SU-DHL-6 (cell line): ENCODE data around the gene CHIA.

Source experiments
- H2AFZ ChIP-seq: fragments of 200-600 bp; sonication (generic); 2 replicates; pipeline ENCODE4 v1.6.1; 2014; ENCODE audit warnings: low read depth, mild to moderate bottlenecking, moderate library complexity, mixed read lengths, antibody characterized with exemption, low read length; ENCODE audit not compliant: severe bottlenecking
- H3F3A ChIP-seq: fragments of 200-600 bp; shearing (Covaris generic); 2 replicates; pipeline ENCODE4 v1.6.0; 2016; ENCODE audit warnings: antibody characterized with exemption, mild to moderate bottlenecking; ENCODE audit not compliant: insufficient read depth
- H3K27ac ChIP-seq: fragments of 200-600 bp; sonication (generic); 2 replicates; pipeline ENCODE4 v1.5.1; 2016; ENCODE audit warnings: low read depth, mild to moderate bottlenecking, low read length, moderate library complexity, mixed read lengths
- H3K27me3 ChIP-seq: fragments of 200-600 bp; sonication (generic), shearing (Covaris generic); 2 replicates; pipeline ENCODE4 v1.6.0; 2014; ENCODE audit warnings: mild to moderate bottlenecking, low read length
- H3K36me3 ChIP-seq: fragments of 200-600 bp; sonication (generic); 2 replicates; pipeline ENCODE4 v1.6.1; 2014; ENCODE audit warnings: mild to moderate bottlenecking, low read length, mixed read lengths
- H3K4me2 ChIP-seq: fragments of 300-600, 200-600 bp; shearing (Covaris generic), sonication (generic); 2 replicates; pipeline ENCODE4 v1.6.0; 2014; ENCODE audit warnings: low read length, low read depth, mild to moderate bottlenecking; ENCODE audit not compliant: poor library complexity, severe bottlenecking
- H3K4me3 ChIP-seq: fragments of 200-600 bp; sonication (generic); 2 replicates; pipeline ENCODE4 v1.5.1; 2014; ENCODE audit warnings: antibody characterized with exemption, low read length, mild to moderate bottlenecking, mixed read lengths; ENCODE audit not compliant: insufficient read depth, poor library complexity, severe bottlenecking
- H3K79me2 ChIP-seq: fragments of 200-600 bp; sonication (generic); 2 replicates; pipeline ENCODE4 v1.6.1; 2014; ENCODE audit warnings: mild to moderate bottlenecking, low read length, moderate library complexity; ENCODE audit not compliant: insufficient read depth
- H3K9ac ChIP-seq: fragments of 200-600 bp; sonication (generic); 2 replicates; pipeline ENCODE4 v1.7.0; 2014; ENCODE audit warnings: mild to moderate bottlenecking, low read length
- H3K9me2 ChIP-seq: fragments of 200-600 bp; sonication (generic); replicated peaks from 2 replicates; pipeline ENCODE4 v1.6.1; 2014; ENCODE audit warnings: low read length; ENCODE audit not compliant: insufficient read depth
- H3K9me3 ChIP-seq: fragments of 200-600 bp; sonication (generic); 2 replicates; pipeline ENCODE4 v1.6.1; 2014; ENCODE audit warnings: low read length, mixed read lengths; ENCODE audit not compliant: insufficient read depth
- H4K20me1 ChIP-seq: fragments of 200-600 bp; sonication (generic); 2 replicates; pipeline ENCODE4 v1.6.1; 2014; ENCODE audit warnings: low read depth, mild to moderate bottlenecking, antibody characterized with exemption, low read length, moderate library complexity, mixed read lengths
- EZH2phosphoT487 ChIP-seq: fragments of 200-600 bp; sonication (generic), shearing (Covaris generic); conservative IDR thresholded peaks from 2 replicates; pipeline ENCODE4 v1.6.1; 2018; ENCODE audit warnings: mild to moderate bottlenecking, antibody characterized with exemption, low read length, moderate library complexity, mixed read lengths
- TF ChIP-seq, protein P1 (sequence below): fragments of 200-600 bp; sonication (generic); IDR thresholded peaks from one replicate; pipeline ENCODE4 v1.5.1; 2017; ENCODE audit warnings: antibody characterized with exemption, mild to moderate bottlenecking, low read length, moderate library complexity; ENCODE audit not compliant: insufficient read depth, poor library complexity, severe bottlenecking

Gene CHIA

DNA sequence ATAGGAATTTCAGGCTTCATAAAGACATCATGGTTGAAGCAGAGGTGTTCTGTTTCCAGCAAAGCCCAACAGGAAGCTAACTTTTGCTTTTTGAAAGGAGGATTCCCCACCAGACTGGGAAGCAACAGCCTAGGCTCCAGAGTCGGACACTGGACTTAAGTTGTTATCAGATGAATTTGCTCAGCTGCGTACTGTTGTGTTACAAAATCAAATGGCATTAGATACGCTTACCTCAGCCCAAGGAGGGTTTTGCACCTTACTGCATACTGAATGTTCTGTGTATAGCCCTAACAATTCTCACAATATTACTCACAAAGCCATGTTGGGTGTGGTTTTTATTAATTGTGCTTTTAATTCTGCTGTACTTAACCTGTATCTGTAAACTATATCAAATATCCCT lies 547 bp upstream of the CHIA start:
- H3K9me2 ChIP-seq = no peaks in the 10 kb centered on the region
- TF ChIP-seq, protein P1, sequence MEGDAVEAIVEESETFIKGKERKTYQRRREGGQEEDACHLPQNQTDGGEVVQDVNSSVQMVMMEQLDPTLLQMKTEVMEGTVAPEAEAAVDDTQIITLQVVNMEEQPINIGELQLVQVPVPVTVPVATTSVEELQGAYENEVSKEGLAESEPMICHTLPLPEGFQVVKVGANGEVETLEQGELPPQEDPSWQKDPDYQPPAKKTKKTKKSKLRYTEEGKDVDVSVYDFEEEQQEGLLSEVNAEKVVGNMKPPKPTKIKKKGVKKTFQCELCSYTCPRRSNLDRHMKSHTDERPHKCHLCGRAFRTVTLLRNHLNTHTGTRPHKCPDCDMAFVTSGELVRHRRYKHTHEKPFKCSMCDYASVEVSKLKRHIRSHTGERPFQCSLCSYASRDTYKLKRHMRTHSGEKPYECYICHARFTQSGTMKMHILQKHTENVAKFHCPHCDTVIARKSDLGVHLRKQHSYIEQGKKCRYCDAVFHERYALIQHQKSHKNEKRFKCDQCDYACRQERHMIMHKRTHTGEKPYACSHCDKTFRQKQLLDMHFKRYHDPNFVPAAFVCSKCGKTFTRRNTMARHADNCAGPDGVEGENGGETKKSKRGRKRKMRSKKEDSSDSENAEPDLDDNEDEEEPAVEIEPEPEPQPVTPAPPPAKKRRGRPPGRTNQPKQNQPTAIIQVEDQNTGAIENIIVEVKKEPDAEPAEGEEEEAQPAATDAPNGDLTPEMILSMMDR = no peak
- no peak for TF ChIP-seq EZH2phosphoT487
- H3K27ac ChIP-seq = no peak overlapping the region
- H3K9me3 ChIP-seq = no peaks in the 10 kb centered on the region
- no peaks in the 10 kb centered on the region for H3F3A ChIP-seq
- H3K79me2 ChIP-seq = no peaks in the 10 kb centered on the region
- H3K27me3 ChIP-seq = no peaks in the 10 kb centered on the region
- no peak overlapping the region for H2AFZ ChIP-seq
- no peak overlapping the region for H3K4me2 ChIP-seq
- no peaks in the 10 kb centered on the region for H3K36me3 ChIP-seq
- no peaks in the 10 kb centered on the region for H4K20me1 ChIP-seq
- no peak overlapping the region for H3K4me3 ChIP-seq
- H3K9ac ChIP-seq = no peak overlapping the region

DNA sequence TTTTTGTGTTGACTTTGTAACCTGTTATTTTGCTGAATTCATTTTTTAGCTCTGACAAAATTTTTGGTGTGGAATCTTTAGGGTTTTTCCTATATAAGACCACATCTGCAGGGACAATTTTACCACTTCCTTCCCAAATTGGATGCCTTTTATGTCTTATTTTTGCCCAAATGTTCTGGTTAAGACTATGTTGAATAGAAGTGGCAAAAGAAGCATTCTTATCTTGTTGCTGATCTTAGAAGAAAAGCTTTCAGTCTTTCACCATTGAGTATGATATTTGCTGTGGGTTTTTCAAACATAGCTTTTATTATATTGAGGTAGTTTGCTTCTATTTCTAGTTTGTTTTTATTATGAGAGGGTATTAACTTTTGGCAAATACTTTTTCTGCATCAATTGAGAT lies 3.7 kb downstream of the CHIA start:
- Histone ChIP-seq H3K9me3 (no peaks in the 10 kb centered on the region), H3K4me2 (no peak overlapping the region), H3K79me2 (no peaks in the 10 kb centered on the region), H2AFZ (no peak overlapping the region), H3K4me3 (no peak overlapping the region), H4K20me1 (no peaks in the 10 kb centered on the region), H3K36me3 (no peaks in the 10 kb centered on the region), H3K27me3 (no peaks in the 10 kb centered on the region), H3K9ac (no peak overlapping the region), H3F3A (no peaks in the 10 kb centered on the region), H3K27ac (no peak overlapping the region), H3K9me2 (no peaks in the 10 kb centered on the region)
- TF ChIP-seq, protein P1 = no peak
- no peak for TF ChIP-seq EZH2phosphoT487

DNA sequence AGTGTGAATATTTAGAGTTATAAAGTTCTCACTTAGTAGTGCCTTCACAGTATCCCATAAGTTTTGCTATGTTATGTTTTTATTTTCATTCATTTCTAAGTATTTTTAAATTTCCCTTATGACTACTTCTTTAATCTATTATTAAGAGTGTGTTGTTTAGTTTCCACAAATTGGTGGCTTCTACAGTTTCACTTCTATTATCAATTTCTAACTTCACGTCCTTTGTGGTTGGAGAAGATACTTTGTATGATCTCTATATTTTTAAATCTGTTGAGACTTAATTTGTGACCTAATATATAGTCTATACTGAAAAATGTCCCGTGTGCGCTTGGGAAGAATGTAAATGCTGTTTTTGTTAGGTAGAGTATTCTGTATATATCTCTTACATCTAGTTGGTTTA lies 11.7 kb downstream of the CHIA start:
- Histone ChIP-seq H2AFZ (no peak overlapping the region), H3K4me3 (no peak overlapping the region)

More for the DNA sequence above, 11.7 kb downstream of the CHIA start:
- TF ChIP-seq EZH2phosphoT487 = no peak
- TF ChIP-seq, protein P1 = no peak
- Histone ChIP-seq H3K4me2 (no peak overlapping the region), H3F3A (no peaks in the 10 kb centered on the region), H3K9me2 (no peaks in the 10 kb centered on the region), H3K79me2 (no peaks in the 10 kb centered on the region), H3K9me3 (no peaks in the 10 kb centered on the region; the same call in 1 of the 2 replicates), H3K27ac (no peak overlapping the region), H3K9ac (no peak overlapping the region), H3K27me3 (no peaks in the 10 kb centered on the region), H3K36me3 (no peaks in the 10 kb centered on the region), H4K20me1 (no peaks in the 10 kb centered on the region)
